ENCODE data around the gene SDHA.
"Not testable (repeated sequence)": the region's sequence is repeated elsewhere in the genome, so short reads cannot be mapped to it uniquely, and the experiment has no call there.

GRCh38 chr5:271828-272167, 53.7 kb downstream of the SDHA start:
- not testable (repeated sequence) for TF ChIP-seq CTCF (IDR thresholded peaks at IDR 0.05 in 2 of 3, conservative IDR thresholded peaks at IDR 0.05 in 1 of 3; ENCODE audit: borderline replicate concordance in 1 of 3, insufficient read depth in 1 of 3, low read depth in 2 of 3, low read length in 2 of 3); POLR2AphosphoS5 (IDR thresholded peaks at IDR 0.05; ENCODE audit: low read depth, low read length); POLR2A (IDR thresholded peaks at IDR 0.05; ENCODE audit: borderline replicate concordance, extremely low read depth, insufficient read depth, insufficient read length); EZH2 (IDR thresholded peaks at IDR 0.05); SIN3A (IDR thresholded peaks at IDR 0.05; ENCODE audit: low read depth); ZNF274 (IDR thresholded peaks at IDR 0.05; ENCODE audit: low read depth, low read length); SRF (IDR thresholded peaks at IDR 0.05; ENCODE audit: low read depth); ZBTB33 (IDR thresholded peaks at IDR 0.05; ENCODE audit: extremely low read depth, insufficient replicate concordance, low read length)

Data from HCT116 (cell line).